Measurements from ENCODE around the gene CLIC5.

Gene CLIC5

DNA sequence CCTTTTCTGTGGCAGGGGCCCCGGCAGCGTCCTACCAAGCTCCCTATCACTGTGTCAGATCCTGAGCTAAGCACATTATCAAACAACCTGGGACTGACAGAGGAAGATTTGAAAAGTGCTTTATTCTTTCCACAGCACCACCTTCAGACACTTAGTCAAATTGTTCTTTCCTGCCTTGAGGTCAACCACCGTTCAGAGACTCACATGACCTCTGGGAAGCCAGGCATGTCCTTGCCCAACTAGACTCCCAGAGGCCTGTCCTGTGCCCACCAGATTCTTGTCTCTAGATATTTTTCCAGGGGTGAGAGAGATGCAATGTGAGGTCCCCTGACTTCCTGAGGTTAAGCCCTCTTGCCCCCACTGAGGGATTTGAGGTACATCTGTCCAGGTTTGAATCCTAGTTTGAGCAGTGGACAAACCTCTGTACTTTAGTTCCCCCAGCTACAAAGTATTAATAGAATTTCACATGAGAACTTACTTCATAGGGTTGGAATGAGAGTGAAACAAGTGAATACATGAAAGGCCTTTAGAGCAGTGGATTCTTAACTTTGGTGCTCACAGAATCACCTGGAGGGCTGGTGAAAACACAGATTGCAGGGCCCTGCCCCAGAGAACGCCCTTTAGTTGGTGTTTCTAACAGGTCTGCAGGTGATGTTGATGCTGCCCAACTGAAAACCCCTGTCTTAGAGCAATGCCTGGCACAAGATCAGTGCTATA, 179.8 kb downstream of the CLIC5 start:
- DNase-seq, result peak; percentile 27

GRCh38 chr6:45832063-45832462, 183.6 kb downstream of the CLIC5 start:
- DNase-seq, result no peak

Measured in NCI-H226 (cell line).